Measurements from ENCODE around the gene GRM5.

GRM5 gene

GRCh38 chr11:88831303-88831890 is 234.4 kb downstream of the GRM5 start:
- no peak for DNase-seq

GRCh38 chr11:88827018-88827676 is 238.6 kb downstream of the GRM5 start:
- DNase-seq: no peak

DNA sequence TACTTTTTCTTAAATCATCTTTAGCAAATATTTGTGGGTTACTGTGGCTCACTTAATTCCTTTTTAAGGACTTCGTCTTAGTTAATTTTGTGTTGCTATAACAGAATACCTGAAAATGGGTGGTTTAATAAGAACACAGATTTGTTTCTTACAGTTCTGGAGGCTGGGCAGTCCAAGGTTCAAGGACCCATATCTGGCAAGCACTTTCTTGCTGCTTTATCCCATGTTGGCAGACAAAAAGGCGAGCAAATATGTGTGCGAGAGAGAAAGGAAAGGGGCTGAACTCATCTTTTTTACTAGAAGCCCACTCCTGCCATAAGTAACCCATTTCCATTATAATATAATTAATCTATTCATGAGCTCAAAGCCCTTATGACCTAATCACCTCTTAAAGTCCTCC is 246.2 kb downstream of the GRM5 start:
- DNase-seq: no peak

DNA sequence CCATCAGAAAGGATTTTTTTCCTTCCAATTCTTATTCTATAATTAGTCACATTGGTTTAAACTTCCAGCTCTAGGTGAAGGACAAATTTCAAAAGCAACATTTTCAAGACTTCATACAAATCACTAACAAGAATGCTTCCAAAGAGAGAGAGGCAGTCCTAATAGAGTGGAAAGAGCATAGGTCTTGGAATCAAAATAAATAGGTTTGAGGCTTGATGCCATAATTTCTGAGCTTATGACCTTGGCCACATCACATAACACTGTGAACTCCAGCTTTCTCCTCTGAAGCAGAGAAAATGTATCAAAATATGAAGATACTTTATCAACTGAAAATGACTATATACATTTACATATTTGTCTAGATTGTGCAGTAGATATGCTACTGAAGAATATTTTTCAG is 246.8 kb downstream of the GRM5 start:
- no peak for DNase-seq

DNA sequence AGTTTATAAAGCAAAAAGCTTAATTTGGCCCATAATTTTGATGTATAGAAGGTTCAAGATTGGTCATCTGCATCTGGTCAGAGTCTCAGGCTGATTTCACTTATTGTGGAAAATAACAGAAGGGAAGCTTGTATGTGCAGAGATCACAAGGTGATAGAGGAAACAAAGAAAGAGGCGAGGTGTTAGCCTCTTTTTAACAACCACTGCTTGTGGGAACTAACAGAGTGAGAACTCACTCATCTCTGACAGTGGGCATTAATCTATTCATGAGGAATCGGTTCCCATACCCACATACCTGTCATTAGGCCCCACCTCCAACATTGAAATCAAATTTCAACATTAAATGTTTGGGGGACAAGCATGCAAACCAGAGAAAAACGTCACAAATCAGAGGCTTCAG is 250.3 kb downstream of the GRM5 start:
- DNase-seq: no peak

GRCh38 chr11:88814076-88814475 is 251.7 kb downstream of the GRM5 start:
- DNase-seq: no peak

- DNase-seq: no peak
These were observed 252.4 kb downstream of the GRM5 start for GRCh38 chr11:88813233-88813915.

DNA sequence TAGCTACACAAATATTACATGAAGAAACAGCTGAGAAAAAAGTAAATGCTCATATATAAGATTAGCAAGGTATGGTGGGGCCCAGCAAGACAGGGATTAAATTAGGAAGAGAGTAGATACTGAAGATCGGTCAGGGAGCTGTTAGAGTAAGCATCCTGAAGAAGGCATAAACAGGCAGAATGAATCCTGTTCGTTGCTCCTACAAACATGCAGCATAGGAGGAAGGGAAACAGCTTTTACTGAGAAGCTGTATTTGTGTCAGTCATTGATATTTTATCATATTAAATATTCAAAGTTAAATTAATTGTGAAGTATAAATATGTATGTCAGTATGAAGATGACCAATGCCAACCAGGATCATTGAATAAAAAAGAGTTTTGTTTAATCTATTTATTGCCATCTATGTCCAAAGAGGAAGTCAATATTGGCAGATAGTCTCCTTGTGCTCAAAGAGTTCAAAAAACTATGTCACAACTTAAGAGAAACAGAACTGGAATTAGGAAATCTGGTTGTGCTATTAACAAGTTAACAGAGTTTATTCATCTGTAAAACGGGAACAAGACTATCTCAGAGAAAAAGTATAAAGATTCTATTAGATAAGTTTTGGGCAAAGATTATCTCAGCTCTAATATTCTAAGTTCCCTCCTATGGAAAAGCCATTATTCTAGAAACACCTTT is 255.2 kb downstream of the GRM5 start:
- no peak for DNase-seq

GRCh38 chr11:88809126-88809525 is 256.7 kb downstream of the GRM5 start:
- DNase-seq: no peak

GRCh38 chr11:88807349-88807748 is 258.4 kb downstream of the GRM5 start:
- DNase-seq: no peak

- DNase-seq: no peak
These were observed 259.4 kb downstream of the GRM5 start for GRCh38 chr11:88806410-88806809.

GRCh38 chr11:88801484-88802123 is 264.2 kb downstream of the GRM5 start:
- no peak for DNase-seq

DNA sequence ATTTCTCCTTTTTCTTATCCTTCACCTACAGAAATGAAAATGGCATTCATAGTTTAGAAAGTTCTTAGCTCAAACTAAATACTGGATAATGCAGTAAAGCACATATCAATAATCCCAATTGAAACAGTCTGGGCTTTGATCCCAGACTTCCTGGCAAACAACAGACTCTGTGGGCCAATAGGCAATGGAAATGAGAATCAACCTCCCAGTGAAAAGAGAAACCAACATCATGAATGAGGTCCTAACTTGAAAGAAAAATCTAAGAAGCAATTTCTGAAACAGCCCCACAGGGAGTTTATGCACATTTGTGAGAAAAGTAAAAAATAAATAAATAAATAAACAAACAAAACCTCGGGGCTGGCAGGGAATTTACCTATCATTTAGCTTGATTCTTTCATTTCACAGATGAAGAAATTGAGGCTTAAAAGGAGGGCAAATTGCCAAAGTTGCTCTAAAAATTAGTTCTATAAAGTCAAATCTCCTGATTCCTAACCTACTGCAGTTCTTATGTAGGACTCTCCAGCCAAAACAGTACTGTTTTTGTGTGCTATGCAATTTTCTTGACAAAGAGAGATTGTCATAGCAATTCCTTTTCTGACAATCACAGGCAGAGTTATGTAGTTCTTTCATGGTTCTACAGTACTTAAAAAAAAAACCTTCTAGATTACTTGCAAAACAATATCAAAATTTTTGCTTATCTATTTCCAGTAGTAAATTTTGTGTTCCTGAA is 265.8 kb downstream of the GRM5 start:
- DNase-seq: no peak

GRCh38 chr11:88790182-88790581 is 275.6 kb downstream of the GRM5 start:
- DNase-seq: no peak

GRCh38 chr11:88779577-88779976 is 286.2 kb downstream of the GRM5 start:
- no peak for DNase-seq

DNA sequence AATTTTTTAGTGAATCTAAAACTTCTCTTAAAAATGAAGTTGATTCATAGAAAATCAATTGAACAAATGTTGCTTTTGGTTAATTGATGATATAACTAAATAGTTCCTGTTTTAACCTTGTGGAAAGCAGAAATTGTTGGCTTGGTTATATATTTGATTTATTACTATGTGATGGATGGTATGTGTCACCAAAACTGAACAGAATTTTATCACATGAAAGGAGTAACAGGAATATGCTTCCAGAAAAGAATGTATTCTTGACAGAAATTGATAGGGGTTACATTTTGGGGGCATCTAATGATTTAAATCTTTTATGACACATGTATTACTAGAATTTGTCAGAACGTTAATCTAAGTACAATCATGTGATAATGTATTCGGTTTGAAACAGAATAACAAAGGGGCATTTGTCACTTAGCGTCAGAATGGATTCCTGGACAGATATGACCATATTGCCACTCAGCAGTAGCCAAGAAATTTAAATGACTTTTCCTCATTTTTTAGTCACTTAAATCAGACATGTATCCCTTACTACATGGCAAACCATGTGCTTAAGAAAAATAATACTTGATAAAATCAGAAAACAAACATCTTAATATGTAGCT is 295.2 kb downstream of the GRM5 start:
- no peak for DNase-seq

DNA sequence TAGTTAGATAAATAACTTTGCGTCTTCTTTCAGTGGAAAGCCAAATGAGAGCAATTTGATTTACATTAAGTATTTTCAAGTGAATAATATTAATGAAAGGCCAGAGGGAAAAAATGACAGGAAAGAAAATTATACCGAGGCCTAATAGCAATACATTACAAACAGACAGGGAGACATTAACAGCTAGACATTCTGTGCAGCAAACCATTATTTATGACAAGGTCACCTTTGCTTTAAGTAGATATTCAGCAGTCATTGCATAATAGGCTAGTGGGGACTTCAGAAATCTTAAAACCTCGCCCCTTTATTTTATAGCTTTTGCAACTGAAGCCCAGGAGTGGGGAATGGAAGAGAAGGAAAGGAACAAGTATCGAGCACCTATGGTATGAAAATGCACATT is 321.6 kb downstream of the GRM5 start:
- no peak for DNase-seq

GRCh38 chr11:88739524-88739923 is 326.3 kb downstream of the GRM5 start:
- no peak for DNase-seq

GRCh38 chr11:88709567-88709966 is 356.2 kb downstream of the GRM5 start:
- no peak for DNase-seq

- DNase-seq: no peak
These were observed 361.3 kb downstream of the GRM5 start for GRCh38 chr11:88704485-88704884.

DNA sequence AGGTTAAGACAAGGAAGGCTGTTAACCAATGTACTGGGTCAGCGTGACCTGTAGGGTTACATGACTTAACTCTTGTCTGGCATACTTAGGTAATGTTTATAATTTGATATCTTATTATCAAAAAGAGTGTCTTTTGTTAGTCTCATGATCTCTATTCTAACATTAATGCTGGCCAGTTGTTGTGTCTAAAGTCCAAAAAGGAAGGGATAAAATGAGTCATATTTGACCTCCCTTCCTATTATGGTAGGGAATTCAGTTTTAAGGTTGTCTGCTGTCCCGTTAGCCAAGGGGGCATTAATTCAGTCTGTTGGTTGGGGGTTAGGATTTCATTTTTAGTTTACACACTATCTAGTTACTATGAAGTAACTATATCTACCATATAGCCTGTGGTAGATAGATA is 364.0 kb downstream of the GRM5 start:
- no peak for DNase-seq

DNA sequence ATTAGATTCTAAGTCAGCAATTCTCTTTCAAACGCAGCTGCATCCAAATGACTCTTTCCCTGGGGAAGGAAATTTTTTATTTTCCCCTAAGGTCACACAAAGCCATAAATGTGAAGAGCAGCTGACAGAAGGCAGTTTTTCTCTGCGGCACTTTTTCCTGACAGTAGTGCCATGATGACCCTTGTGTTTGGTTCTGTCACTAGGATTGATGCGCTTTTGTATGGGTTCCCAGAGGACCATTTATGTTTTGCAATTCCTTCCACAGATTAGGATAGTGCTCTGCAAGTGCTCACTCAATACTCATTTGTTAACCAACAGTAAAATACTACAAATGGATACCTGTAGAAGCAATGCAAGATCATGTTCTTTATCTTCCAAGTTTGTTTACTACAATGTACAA is 368.6 kb downstream of the GRM5 start:
- no peak for DNase-seq

Measured in NCI-H1048 (cell line).